Glomerular endothelial cell (primary cell): ENCODE measurements around the gene BAZ2A. TPM values are rescaled to one million over a fixed set of nuclear protein-coding genes. Genes with fewer than 3 reads are reported as not detected.
A peak's percentile ranks its signal among the peaks of the same experiment; 100 is the strongest.
"Not testable (repeated sequence)": the region's sequence is repeated elsewhere in the genome, so short reads cannot be mapped to it uniquely, and the experiment has no call there.

ENCODE experiments used
- DNase-seq: peaks from one replicate; pipeline ENCODE4 v3.0.0-alpha.2; 2011; ENCODE audit warnings: low read depth, low spot score; ENCODE audit errors: extremely low read depth
- total RNA-seq: library from RNA; depleted of rRNA; stranded (reverse); fragments of >200 nt; gene quantifications from 2 replicates; pipeline ENCODE4 v1.2.3, GENCODE V29; 2015

The BAZ2A gene
- total RNA-seq, 1 donor from 2014 or later, result 112 TPM

GRCh38 chr12:56599797-56600196, 30.3 kb downstream of the BAZ2A start:
- DNase-seq, result no peak

GRCh38 chr12:56599041-56599440, 31.1 kb downstream of the BAZ2A start:
- DNase-seq, result no peak

DNA sequence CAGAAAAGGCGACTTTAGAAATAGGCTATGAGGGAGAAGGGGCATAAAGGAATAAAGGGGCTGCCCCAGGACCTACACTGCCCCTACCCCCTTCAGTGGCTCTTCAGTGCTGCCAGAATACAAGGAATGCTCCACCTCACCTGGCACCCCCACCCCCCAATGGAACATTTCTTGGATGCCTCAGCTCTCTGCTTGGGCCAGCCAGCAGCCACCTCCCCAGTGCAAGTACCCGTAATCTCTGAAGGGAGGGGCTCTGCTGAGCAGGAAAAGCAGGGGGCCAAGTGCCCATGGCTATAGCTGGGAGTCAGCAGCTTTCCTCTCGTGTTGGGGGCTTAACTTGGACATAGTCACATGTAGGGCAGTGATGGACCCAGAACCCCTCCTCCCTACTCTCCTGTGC, 33.3 kb downstream of the BAZ2A start:
- DNase-seq, result no peak

- DNase-seq, result no peak
Observed at GRCh38 chr12:56593909-56594621, 36.1 kb downstream of the BAZ2A start.

DNA sequence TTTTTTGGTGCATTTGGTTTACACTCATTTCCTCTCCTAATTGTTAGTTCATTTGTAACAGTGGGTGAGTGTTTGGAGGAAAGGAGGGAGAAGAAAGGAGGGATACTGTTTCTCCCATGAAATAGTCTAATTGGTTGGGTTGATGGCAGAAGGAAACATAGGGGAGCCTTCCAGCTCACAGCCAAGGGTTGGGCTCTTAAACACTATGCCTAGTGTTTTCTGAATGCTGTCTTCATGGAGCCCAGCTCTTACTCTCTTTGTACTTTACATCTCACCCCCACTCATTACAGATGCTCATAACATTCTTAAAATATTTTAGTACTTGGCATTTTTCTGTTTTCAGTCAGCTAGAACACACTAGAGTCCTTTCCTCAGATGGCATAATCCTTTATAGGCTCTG, 38.2 kb downstream of the BAZ2A start:
- DNase-seq, result no peak

- DNase-seq, result no peak
Observed at GRCh38 chr12:56591126-56591525, 39.0 kb downstream of the BAZ2A start.

GRCh38 chr12:56590237-56590830, 39.8 kb downstream of the BAZ2A start:
- no peak for DNase-seq

DNA sequence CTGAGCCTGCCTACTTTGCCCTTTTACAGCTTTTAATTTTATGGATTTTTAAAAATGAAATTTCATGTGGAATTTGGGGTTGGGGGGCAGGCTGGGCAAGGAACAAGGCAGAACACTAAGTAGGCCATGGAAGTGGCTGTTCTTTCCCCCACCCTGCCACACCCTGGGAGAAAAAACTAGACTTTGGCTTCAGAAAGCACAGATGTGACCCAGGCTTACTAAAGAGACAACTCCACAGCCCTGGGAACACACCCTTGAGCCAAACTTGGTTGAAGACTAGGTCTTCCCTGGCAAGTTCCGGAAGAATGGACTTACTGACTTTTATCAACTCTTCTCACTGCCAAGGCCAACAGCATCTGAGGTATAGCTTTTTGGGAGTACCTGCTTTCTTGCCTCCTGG, 40.3 kb downstream of the BAZ2A start:
- DNase-seq, result no peak

DNA sequence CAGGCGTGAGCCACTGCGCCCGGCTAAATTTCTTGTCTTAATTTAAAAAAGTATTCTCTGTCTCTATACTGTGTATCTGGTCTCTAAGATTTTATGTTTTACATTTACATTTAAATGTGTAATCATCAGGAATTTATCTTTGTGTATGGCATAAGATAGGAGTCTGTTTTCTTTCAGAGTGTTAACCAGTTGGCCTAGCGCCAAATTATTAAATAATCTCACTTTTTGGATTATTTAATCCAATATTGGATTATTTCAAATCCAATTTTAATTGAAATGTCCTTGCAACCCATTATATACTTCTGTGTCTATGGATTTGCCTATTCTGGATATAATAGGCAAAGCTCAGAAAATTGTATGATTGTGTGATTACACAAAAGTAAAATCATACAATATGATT, 45.0 kb downstream of the BAZ2A start:
- no peak for DNase-seq

DNA sequence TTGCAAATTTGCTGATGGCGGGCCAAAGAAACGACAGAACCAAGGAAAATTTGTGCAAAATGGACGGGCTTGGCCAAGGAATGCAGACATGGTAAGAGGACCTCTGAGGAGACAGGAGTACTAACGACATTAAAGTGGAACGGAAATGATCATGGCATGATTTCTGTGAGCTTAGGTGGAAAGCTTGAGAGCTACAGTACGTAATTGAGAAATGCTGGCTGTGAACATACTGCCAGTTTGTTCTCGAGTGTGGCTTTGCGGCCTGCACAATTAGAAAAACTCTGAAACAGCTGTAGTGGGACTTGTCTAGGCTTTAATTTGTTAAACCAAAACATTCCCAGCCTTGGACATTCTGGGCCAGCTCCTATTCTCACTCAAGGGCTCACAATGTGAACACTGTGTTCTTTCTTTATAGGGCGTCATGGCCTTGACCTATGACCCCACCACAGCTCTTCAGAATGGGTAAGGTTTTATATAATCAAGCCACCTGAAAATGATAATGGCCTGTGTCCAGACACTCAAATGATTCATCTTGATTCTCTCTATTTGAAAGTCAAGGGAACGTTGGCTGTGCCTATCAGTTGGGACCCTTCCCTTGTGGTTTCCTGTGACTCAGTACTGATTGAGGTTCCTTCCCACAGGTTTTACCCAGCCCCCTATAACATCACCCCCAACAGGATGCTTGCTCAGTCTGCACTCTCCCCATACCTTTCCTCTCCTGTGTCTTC, 48.5 kb downstream of the BAZ2A start:
- DNase-seq, result no peak

- DNase-seq, result no peak
Observed at GRCh38 chr12:56578983-56579546, 51.1 kb downstream of the BAZ2A start.

DNA sequence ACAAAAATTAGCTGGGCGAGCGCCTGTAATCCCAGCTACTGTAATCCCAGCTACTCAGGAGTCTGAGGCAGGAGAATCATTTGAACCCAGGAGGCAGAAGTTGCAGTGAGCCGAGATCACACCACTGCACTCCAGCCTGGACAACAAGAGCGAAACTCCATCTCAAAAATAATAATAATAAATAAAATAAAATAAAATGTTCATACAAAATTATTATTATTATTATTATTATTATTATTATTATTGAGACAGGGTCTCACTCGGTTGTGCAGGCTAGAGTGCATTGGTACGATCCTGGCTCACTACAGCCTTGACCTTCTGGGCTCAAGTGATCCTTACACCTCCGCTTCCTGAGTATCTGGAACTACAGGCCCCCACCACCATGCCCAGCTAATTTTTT, 52.9 kb downstream of the BAZ2A start:
- DNase-seq, result not testable (repeated sequence)

- no peak for DNase-seq
Observed at GRCh38 chr12:56574210-56574609, 55.9 kb downstream of the BAZ2A start.

GRCh38 chr12:56572288-56572687, 57.8 kb downstream of the BAZ2A start:
- DNase-seq, result no peak

- DNase-seq, result no peak
Observed at GRCh38 chr12:56571121-56571520, 59.0 kb downstream of the BAZ2A start.

GRCh38 chr12:56568146-56568545, 62.0 kb downstream of the BAZ2A start:
- no peak for DNase-seq

DNA sequence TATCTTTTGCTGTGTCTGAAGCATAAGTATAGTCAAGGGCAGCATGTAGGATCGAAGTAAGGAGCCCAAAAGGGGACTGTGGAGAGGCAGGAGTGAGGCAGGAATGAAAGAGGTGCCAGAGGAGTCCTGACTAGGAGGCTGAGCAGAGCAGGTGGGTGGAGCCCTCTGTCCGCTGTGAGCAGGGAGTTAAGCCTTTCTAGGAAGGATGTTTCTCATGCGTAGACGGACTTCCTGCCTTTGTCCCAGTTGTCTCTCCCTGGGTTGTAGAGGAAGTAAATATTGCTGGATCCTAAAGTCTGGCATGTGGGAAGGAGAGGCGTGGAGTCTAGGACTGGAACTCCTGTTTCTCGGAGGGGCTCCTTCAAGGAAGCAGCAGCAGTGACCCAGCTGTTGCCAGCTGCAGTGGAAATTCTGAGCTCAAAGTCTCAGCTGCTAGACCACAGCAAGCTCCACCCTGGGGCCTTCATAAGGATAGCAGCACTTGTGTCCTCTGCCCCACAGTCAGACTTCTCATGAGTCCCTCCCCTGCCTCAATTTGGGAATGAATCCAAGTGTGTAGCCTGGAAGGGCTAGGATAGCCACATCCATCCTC, 64.5 kb downstream of the BAZ2A start:
- peak; percentile 94 for DNase-seq

DNA sequence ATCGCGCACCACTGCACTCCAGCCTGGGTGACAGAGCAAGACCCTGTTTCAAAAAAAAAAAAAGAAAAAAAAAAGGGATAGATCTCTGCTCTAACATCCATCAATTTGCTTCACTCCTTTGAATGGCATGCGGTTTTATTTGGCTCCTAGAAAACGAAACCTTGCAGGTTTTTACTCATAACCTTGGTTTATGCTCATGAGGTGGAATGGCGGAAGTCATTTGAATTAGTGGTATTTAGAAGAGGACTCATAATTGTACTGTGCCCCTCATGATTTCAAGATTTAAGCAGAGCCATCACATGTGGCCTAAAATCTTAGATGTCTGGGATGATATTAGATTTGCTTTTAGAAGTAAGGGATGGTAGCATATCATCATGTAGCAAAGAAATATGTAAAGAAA, 79.1 kb downstream of the BAZ2A start:
- no peak for DNase-seq

- DNase-seq, result no peak
Observed at GRCh38 chr12:56546680-56547079, 83.4 kb downstream of the BAZ2A start.
